Measurements from ENCODE around the gene NDUFB11.

- TF ChIP-seq GATA2 (IDR thresholded peaks at IDR 0.05; ENCODE audit: low read depth, low read length) (no peak), GATA3 (IDR thresholded peaks at IDR 0.05; ENCODE audit: low read depth, low read length) (no peak)
These were observed 49.1 kb upstream of the NDUFB11 start, which contains the start of gene UBA1 for GRCh38 chrX:47193475-47194193.
